Effector memory CD4-positive, alpha-beta T cell (primary cell): ENCODE results near the gene RALGAPA2.

Source experiments
- DNase-seq, 3 donors: peaks; one replicate each; pipeline ENCODE4 v3.0.0-alpha.2; 2020
- H3K27ac ChIP-seq: 2 replicates; pipeline ENCODE4 v1.7.0; 2013; ENCODE audit warnings: mild to moderate bottlenecking, low read length, moderate library complexity; ENCODE audit not compliant: insufficient read depth, poor library complexity, severe bottlenecking
- H3K27me3 ChIP-seq: replicated peaks from 2 replicates; pipeline ENCODE4 v1.7.0; 2013; ENCODE audit warnings: mild to moderate bottlenecking, low read length; ENCODE audit not compliant: insufficient read depth, control insufficient read depth, poor library complexity, severe bottlenecking
- H3K36me3 ChIP-seq: 2 replicates; pipeline ENCODE4 v1.7.0; 2013; ENCODE audit warnings: mild to moderate bottlenecking, low read length, moderate library complexity; ENCODE audit not compliant: control insufficient read depth, insufficient read depth
- H3K4me1 ChIP-seq: 2 replicates; pipeline ENCODE4 v1.7.0; 2013; ENCODE audit warnings: low read length, mild to moderate bottlenecking; ENCODE audit not compliant: control insufficient read depth, insufficient read depth, poor library complexity, severe bottlenecking
- H3K4me3 ChIP-seq: 2 replicates; pipeline ENCODE4 v1.7.0; 2013; ENCODE audit warnings: low read length, low read depth, mild to moderate bottlenecking; ENCODE audit not compliant: insufficient read depth, poor library complexity, severe bottlenecking
- H3K9me3 ChIP-seq: 2 replicates; pipeline ENCODE4 v1.7.0; 2013; ENCODE audit warnings: mild to moderate bottlenecking, low read length, moderate library complexity; ENCODE audit not compliant: control insufficient read depth

The RALGAPA2 gene

DNA sequence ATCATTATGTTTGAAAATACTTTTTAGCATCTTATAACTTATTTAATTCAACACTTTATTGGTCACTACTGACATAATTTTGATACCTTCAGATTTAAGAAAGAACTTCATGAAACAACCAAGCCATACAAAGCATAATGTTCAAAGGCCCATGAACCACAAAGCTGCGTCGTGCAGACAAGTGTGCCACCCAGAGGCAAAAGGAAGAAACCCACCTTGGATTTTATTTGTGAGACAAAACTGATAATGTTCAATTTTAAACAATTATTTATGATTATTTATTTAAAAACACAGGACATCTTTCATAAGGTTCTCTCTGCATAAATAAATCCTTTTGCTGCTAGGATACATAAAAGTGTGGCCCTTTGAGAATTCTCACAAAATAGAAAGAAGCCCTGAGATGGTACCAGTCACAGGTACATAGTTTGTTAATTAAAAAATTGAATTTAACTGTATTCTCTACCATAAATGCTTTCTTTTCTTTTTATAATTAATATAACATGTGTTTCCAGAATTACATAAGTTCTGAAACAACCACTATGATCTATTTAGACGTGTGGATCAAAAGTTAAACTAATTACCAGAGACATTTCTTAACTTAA is 143.7 kb downstream of the RALGAPA2 start:
- Histone ChIP-seq H3K27me3 (no peaks in the 10 kb centered on the region), H3K36me3 (peaks cover 3% of the 10 kb centered on the region), H3K27ac (no peak overlapping the region), H3K4me3 (no peak overlapping the region), H3K4me1 (no peaks in the 10 kb centered on the region), H3K9me3 (no peaks in the 10 kb centered on the region)
- no peak for DNase-seq

DNA sequence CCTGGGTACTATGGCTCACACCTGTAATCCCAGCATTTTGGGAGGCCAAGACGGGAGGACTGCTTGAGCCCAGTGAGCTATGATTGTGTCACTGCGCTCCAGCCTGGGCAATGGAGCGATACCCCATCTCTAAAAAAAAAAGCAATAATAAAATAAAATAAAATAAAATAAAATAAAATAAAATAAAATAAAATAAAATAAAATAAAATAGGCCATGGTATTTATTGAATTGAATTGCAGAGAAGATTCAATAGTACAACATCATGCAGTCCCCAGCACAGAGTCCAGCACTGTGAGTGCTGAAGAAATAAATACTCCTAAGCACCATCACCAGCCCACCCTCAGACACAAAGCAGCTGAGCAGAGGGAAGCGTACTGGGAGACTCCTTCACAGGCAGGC is 144.7 kb downstream of the RALGAPA2 start:
- Histone ChIP-seq H3K27ac (no peak overlapping the region), H3K4me1 (no peaks in the 10 kb centered on the region), H3K27me3 (no peaks in the 10 kb centered on the region), H3K36me3 (peaks cover under 1% of the 10 kb centered on the region), H3K9me3 (no peaks in the 10 kb centered on the region), H3K4me3 (no peak overlapping the region)
- DNase-seq = no peak

DNA sequence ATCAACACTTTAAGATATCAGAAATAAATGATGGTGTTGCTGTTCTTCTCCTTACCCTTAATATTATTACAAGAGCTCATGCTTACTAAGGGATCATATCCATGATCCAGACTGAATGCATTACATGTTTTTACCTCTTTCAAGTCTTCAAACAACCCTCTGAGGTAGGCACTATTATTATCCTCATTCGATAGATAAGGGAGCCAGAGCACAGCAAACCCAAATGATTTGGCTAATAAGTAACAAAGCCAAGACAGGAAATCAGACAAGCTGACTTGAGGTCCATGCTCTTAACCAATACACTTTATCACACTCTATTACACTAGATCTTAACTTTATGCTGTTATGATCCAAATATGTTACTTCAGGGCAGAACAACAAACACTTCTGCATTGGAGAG is 145.9 kb downstream of the RALGAPA2 start:
- Histone ChIP-seq H3K36me3 (no peaks in the 10 kb centered on the region), H3K27ac (no peak overlapping the region), H3K27me3 (no peaks in the 10 kb centered on the region), H3K9me3 (no peaks in the 10 kb centered on the region), H3K4me3 (no peak overlapping the region), H3K4me1 (no peaks in the 10 kb centered on the region)
- no peak for DNase-seq

DNA sequence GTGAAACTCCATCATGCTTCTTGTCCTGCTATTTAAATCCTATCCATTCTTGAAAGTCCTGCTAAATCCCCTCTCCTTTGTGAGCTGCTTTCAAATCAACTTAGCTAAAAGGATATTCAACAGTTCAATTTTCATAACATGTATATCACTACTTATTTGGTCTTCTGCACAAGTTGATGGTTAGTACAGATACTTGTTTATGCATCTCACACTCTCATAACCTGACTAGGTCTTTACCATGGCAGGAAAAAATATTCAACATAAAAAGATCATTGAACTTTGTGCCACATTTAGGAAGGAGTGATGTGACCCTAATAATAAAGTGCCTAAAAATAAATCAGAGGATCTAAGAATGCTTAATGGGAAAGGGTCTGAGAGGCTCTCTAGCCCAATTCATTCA is 148.2 kb downstream of the RALGAPA2 start:
- H3K4me1 ChIP-seq = no peaks in the 10 kb centered on the region
- H3K27me3 ChIP-seq = no peaks in the 10 kb centered on the region
- H3K9me3 ChIP-seq = no peaks in the 10 kb centered on the region
- no peak overlapping the region for H3K27ac ChIP-seq
- H3K36me3 ChIP-seq = no peaks in the 10 kb centered on the region
- no peak overlapping the region for H3K4me3 ChIP-seq
- no peak for DNase-seq

DNA sequence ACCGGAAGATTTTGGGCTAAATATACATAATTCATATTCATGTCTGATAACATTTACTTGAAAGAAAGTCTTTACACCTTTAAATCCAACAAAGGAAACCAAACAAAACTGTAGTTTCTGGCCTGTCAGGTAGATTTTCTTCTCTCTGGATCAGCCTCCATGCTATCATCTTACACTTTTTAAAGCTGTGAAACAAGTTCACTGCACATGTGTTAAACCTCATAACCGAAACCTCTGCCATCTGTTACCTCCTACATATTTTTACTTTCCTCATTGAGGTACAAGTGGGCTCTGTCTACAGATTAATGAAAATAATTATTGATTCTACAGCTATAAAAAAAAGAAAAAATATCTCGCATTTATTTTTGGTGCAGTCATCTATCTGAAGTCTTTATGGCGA is 149.9 kb downstream of the RALGAPA2 start:
- Histone ChIP-seq H3K27ac (no peak overlapping the region), H3K9me3 (no peaks in the 10 kb centered on the region), H3K36me3 (no peaks in the 10 kb centered on the region), H3K4me1 (no peaks in the 10 kb centered on the region), H3K4me3 (no peak overlapping the region), H3K27me3 (no peaks in the 10 kb centered on the region)
- no peak for DNase-seq

DNA sequence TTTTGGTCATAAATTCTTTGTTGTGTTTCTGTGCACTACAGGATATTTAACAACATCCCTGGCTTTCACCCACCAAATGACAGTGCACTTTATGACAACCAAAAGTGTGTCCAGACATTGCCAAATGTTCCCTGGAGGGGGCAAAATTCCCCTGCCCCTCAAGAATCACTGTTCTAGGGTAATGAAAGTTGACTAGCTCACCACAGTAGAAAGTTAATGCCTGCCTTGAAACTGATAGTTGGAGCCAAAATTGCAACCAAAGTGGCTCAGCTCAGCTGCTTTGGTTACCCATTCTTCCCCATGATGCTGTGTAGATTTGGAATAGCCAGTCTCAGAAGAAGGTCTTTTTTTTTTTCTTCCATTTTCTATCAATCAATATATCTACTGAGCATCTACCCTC is 150.6 kb downstream of the RALGAPA2 start:
- no peaks in the 10 kb centered on the region for H3K36me3 ChIP-seq
- DNase-seq = no peak

DNA sequence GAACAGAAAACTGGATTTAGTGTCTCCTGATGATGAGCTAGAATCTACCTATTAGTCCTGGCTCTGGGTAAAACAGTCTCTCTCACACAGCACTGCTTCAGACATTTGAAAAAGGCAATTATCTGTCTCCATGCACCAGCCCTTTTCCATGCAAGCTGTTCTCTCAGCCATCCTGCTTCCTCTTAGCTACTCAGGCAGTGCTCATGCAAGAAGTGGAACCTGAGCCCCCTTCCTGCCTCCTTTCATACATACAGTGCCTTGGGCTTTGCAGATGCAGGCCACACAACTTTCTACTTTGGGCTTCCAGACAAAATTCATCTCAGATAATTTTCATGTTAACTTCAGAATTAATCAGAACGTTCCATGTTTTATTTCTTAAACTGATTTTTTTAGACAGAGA is 151.3 kb downstream of the RALGAPA2 start:
- no peaks in the 10 kb centered on the region for H3K4me1 ChIP-seq
- H3K27ac ChIP-seq = no peak overlapping the region
- H3K27me3 ChIP-seq = no peaks in the 10 kb centered on the region
- H3K4me3 ChIP-seq = no peak overlapping the region
- H3K9me3 ChIP-seq = no peaks in the 10 kb centered on the region
- DNase-seq = no peak
- no peaks in the 10 kb centered on the region for H3K36me3 ChIP-seq

More for the DNA sequence above, 150.6 kb downstream of the RALGAPA2 start:
- H3K27ac ChIP-seq = no peak overlapping the region
- no peaks in the 10 kb centered on the region for H3K27me3 ChIP-seq
- H3K9me3 ChIP-seq = no peaks in the 10 kb centered on the region
- H3K4me1 ChIP-seq = no peaks in the 10 kb centered on the region
- no peak overlapping the region for H3K4me3 ChIP-seq

DNA sequence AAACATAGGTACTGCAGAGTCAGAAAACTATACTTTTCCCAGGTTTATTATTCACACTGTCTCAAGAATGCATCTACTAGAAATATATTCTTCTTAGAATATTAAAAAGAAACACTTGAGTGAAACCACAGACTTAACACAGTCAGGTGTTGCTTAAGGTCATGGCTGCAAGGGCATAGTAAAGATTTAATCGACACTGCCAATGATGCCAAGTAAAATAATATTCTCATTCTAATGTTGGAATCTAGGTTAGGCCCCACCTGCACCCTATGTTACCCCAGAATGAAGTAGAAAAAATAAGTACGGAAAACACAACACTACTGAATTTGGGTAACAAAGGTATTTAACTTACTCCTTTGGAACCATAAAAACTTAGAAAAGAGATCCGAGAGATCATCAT is 155.0 kb downstream of the RALGAPA2 start:
- no peak for DNase-seq
- peaks cover 4% of the 10 kb centered on the region for H3K36me3 ChIP-seq
- no peaks in the 10 kb centered on the region for H3K4me1 ChIP-seq
- H3K27ac ChIP-seq = no peak overlapping the region
- no peaks in the 10 kb centered on the region for H3K27me3 ChIP-seq
- no peaks in the 10 kb centered on the region for H3K9me3 ChIP-seq
- no peak overlapping the region for H3K4me3 ChIP-seq

DNA sequence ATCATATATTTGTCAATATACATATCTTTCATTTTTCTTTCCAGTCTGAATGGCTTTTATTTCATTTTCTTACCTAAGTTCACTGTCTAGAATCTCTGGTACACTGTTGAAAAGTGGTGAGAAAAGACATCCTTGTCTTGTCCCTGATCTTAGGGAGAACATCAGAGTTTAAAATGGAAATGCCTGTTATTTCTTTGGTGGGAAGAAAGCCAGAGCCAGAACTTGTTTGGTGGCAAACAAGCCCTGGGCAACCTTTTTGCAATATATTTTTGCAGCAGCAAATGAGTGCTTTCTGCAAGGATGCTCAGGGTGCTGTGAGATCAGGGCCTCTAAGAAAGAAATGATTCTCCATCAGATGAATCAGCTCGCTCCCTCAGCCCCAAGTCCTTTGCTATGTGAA is 156.6 kb downstream of the RALGAPA2 start:
- Histone ChIP-seq H3K27me3 (no peaks in the 10 kb centered on the region), H3K9me3 (no peaks in the 10 kb centered on the region), H3K36me3 (peaks cover 4% of the 10 kb centered on the region), H3K4me3 (no peak overlapping the region), H3K27ac (no peak overlapping the region), H3K4me1 (no peaks in the 10 kb centered on the region)
- DNase-seq = no peak

GRCh38 chr20:20554951-20555350 is 157.5 kb downstream of the RALGAPA2 start:
- DNase-seq = no peak

More at GRCh38 chr20:20554951-20555350, 157.5 kb downstream of the RALGAPA2 start:
- H3K9me3 ChIP-seq = no peaks in the 10 kb centered on the region
- no peak overlapping the region for H3K27ac ChIP-seq
- no peaks in the 10 kb centered on the region for H3K27me3 ChIP-seq
- H3K4me1 ChIP-seq = no peaks in the 10 kb centered on the region
- peaks cover 4% of the 10 kb centered on the region for H3K36me3 ChIP-seq
- H3K4me3 ChIP-seq = no peak overlapping the region
